SK-N-MC (cell line): Measurements from ENCODE around the gene CAMK2G.

Source experiments
- DNase-seq: peaks from one replicate; pipeline ENCODE4 v3.0.0-alpha.2; 2011; ENCODE audit warnings: low read depth, low spot score
- H3K27ac ChIP-seq: fragments of 200-600 bp; sonication (generic); 2 replicates; pipeline ENCODE4 v1.5.1; 2016; ENCODE audit warnings: mixed run types
- H3K36me3 ChIP-seq: fragments of 200-600 bp; sonication (generic); 2 replicates; pipeline ENCODE4 v1.6.1; 2017; ENCODE audit warnings: antibody characterized with exemption, low read length, mixed read lengths; ENCODE audit not compliant: insufficient read depth
- H3K4me3 ChIP-seq: fragments of 200-600 bp; sonication (generic); 2 replicates; pipeline ENCODE4 v1.5.1; 2016
- H3K9ac ChIP-seq: fragments of 200-600 bp; sonication (generic); 2 replicates; pipeline ENCODE4 v1.8.0; 2017; ENCODE audit warnings: mixed run types, mixed read lengths; ENCODE audit not compliant: insufficient read length
- H3K9me3 ChIP-seq: fragments of 200-600 bp; sonication (generic); 2 replicates; pipeline ENCODE4 v1.6.1; 2017; ENCODE audit warnings: low read depth, mild to moderate bottlenecking, antibody characterized with exemption, low read length, moderate library complexity, mixed read lengths
- EZH2 ChIP-seq: fragments of 200-600 bp; sonication (generic); IDR thresholded peaks from one replicate; pipeline ENCODE4 v1.6.1; 2017; ENCODE audit warnings: antibody characterized with exemption
- FOXP2 ChIP-seq: optimal IDR thresholded peaks from 2 replicates; pipeline ENCODE3; 2011; ENCODE audit warnings: mild to moderate bottlenecking, moderate library complexity; ENCODE audit not compliant: insufficient read depth; ENCODE audit errors: extremely low read length, control extremely low read depth
- POLR2AphosphoS5 ChIP-seq: IDR thresholded peaks from 2 replicates; pipeline ENCODE4 v1.6.1; 2012; ENCODE audit warnings: mild to moderate bottlenecking, low read depth, low read length, borderline replicate concordance

CAMK2G gene

DNA sequence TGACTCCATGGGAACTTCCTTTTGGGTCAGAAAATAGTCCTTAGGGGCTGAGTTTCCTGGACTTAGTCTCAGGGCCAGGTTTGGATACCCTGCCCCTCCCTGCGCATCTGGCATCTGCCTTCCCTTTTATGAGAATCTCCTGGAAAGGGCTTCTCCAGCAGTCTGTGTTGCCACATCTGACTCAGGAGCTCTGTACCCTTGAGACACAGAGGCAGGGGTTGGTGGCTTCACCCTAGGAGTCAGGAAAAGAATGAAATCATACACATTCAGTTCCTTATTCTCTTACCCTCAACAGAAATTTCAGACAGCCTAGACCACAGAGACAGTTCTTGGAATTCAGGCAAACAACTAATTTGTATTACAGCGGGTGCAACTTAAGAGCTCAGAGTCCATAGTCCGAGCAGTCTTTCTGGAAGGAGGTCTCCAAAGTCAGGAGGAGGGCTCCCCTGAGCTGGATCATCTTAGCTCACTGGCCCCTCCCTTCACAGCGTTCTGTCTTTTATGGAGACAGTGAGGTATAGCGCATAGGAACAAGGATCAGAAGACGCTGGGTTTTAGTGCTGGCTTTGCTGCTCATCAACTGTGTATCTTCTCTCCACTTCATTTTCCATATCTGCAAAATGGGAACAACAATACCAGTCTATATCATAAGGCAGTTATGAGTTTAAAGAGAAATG, 33.6 kb upstream of the CAMK2G start:
- H3K9ac ChIP-seq, result no peak overlapping the region
- H3K9me3 ChIP-seq, result no peaks in the 10 kb centered on the region
- H3K4me3 ChIP-seq, result no peak overlapping the region
- no peak overlapping the region for H3K27ac ChIP-seq
- no peak for DNase-seq
- TF ChIP-seq FOXP2 (no peak), POLR2AphosphoS5 (no peak), EZH2 (no peak)
- no peaks in the 10 kb centered on the region for H3K36me3 ChIP-seq

DNA sequence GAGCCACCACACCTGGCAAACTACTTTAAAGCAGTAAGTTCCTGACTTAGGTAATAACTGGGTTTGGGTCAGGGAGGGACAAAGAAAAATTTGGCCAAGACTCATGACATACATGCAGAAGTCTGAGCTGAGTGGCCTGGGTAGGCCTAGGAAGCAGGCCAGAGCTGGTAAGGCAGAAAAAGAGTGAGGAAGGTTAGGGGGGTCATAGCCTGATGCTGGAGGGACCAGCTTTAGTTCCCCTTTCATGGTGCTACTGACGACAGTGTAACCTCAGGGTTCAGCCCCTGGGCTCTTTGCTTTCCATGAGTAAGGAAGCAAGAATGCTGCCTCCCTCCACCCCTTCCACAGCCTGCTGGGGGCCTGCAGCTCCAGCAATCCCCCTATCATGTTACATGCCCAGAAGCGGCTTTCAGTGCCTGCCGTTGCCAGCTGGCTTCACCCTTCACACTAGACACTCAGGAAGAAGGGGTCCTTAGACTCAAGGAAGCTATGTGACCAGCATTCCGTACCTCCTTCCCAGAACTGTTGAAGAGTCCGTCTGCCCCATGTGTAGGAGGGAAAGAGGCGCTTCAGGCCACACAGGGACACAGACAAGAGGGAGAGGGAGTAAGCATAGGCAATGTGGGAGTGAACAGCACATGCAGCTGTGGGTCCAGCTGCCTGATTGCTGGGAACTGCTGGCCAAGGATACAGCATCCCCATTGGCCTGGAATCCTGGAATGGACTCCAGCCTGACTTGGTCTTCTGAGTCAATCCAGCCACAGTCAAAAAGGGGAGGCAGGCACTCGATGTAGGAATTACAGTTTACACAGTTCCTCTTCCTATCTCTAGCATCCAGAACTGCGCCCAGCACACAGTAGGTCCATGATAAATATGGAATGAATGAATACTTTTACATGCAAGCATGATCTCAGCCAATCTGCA, 32.4 kb upstream of the CAMK2G start:
- Histone ChIP-seq H3K9ac (no peak overlapping the region), H3K36me3 (no peaks in the 10 kb centered on the region), H3K27ac (no peak overlapping the region), H3K9me3 (no peaks in the 10 kb centered on the region), H3K4me3 (no peak overlapping the region)
- no peak for TF ChIP-seq POLR2AphosphoS5
- TF ChIP-seq FOXP2, result no peak
- no peak for TF ChIP-seq EZH2
- no peak for DNase-seq

GRCh38 chr10:73905256-73906020, 31.1 kb upstream of the CAMK2G start:
- Histone ChIP-seq H3K36me3 (no peaks in the 10 kb centered on the region), H3K9me3 (no peaks in the 10 kb centered on the region), H3K27ac (no peak overlapping the region), H3K9ac (no peak overlapping the region), H3K4me3 (no peak overlapping the region)
- TF ChIP-seq EZH2, result no peak
- TF ChIP-seq FOXP2, result no peak
- no peak for TF ChIP-seq POLR2AphosphoS5
- no peak for DNase-seq

- Histone ChIP-seq H3K9me3 (no peaks in the 10 kb centered on the region), H3K27ac (no peak overlapping the region), H3K9ac (no peak overlapping the region), H3K36me3 (no peaks in the 10 kb centered on the region), H3K4me3 (no peak overlapping the region)
- no peak for TF ChIP-seq FOXP2
- TF ChIP-seq POLR2AphosphoS5, result no peak
- no peak for TF ChIP-seq EZH2
- DNase-seq, result no peak
These were observed 28.0 kb upstream of the CAMK2G start for GRCh38 chr10:73902351-73902750.

- H3K4me3 ChIP-seq, result no peak overlapping the region
- no peaks in the 10 kb centered on the region for H3K9me3 ChIP-seq
- H3K36me3 ChIP-seq, result no peaks in the 10 kb centered on the region
- DNase-seq, result no peak
- TF ChIP-seq EZH2, result no peak
- TF ChIP-seq FOXP2, result no peak
- TF ChIP-seq POLR2AphosphoS5, result no peak
- H3K27ac ChIP-seq, result no peak overlapping the region
- H3K9ac ChIP-seq, result no peak overlapping the region
These were observed 26.9 kb upstream of the CAMK2G start for GRCh38 chr10:73901261-73901660.

DNA sequence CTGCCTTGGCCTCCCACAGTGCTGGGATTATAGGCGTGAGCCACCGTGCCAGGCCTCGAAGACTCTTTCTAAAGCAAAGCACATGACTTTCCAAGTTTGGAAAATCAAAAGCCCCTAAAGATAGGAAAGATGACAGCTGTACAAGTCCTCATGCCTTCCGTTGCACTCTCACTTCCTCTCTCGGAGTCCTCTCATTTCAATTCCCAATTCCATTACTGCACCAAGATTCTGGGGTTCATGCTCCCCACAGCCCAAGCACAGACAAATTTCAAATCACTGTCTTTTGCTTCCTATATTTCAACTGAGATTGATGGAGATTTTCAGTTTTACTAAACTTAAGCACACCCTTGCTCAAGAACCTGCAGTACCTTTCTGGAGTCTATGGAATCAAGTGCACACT, 25.7 kb upstream of the CAMK2G start:
- no peak overlapping the region for H3K9ac ChIP-seq
- no peak for DNase-seq
- no peak overlapping the region for H3K27ac ChIP-seq
- no peaks in the 10 kb centered on the region for H3K9me3 ChIP-seq
- H3K36me3 ChIP-seq, result no peaks in the 10 kb centered on the region
- no peak overlapping the region for H3K4me3 ChIP-seq
- TF ChIP-seq EZH2, result no peak
- TF ChIP-seq POLR2AphosphoS5, result no peak
- TF ChIP-seq FOXP2, result no peak

DNA sequence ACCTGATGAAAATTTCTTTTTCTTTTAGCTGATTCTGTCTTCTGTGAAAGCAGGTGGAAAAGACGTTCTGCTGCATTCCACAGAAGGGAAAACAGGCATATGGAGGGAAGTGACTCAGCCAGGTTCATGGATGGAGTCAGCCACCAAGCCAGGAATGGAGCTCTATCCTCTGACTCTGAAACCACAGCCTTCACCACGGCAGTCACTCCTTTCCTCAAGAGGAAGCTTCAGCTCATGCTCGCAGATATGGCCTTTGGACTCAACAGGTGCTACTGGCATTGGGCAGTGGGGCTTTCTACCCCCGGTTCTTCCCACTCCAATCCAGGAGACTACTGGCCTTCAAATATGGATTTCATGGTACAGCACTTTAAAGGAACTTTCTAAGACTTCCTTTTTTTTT, 25.1 kb upstream of the CAMK2G start:
- TF ChIP-seq FOXP2, result no peak
- no peak for TF ChIP-seq EZH2
- no peak for TF ChIP-seq POLR2AphosphoS5
- no peak overlapping the region for H3K27ac ChIP-seq
- H3K9ac ChIP-seq, result no peak overlapping the region
- DNase-seq, result no peak
- H3K9me3 ChIP-seq, result no peaks in the 10 kb centered on the region
- no peaks in the 10 kb centered on the region for H3K36me3 ChIP-seq
- H3K4me3 ChIP-seq, result no peak overlapping the region

DNA sequence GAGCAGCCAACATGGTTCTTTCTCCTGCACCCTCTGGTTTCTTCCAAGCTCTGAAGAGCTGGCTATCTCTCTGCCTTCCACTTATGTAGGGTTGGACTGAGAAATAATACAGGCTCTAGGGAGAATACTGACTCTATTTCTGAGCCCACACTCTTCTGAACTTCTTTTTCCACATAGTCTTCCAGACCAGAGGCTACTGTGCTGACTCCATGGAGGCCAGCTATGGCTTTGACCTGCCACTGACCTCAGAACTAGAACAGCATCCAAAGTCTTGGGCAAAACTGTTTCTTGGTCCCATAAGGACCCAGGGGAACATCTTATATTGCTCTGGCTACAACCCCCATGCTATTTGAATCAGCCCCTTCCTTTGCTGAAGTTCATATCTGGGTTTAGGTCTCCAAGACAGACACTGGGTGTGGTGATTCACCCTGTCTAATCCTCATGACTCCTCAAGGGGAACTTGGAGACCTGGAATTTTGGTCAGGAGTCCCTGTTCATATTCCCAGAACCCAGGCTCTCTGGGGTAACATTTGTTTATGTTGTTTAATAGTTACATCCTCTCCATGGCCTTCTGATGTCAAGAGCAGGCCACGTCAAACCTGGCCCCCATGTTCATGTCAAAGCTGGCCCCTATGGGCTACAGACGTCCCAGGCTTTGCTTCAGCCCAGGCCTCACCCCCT, 24.5 kb upstream of the CAMK2G start:
- H3K9me3 ChIP-seq, result no peaks in the 10 kb centered on the region
- no peak overlapping the region for H3K4me3 ChIP-seq
- no peaks in the 10 kb centered on the region for H3K36me3 ChIP-seq
- no peak overlapping the region for H3K27ac ChIP-seq
- no peak for TF ChIP-seq EZH2
- TF ChIP-seq FOXP2, result no peak
- TF ChIP-seq POLR2AphosphoS5, result no peak
- H3K9ac ChIP-seq, result no peak overlapping the region
- no peak for DNase-seq
